Thymus (tissue), 11 donors: ENCODE data around the gene SLC45A3. TPM values are rescaled to one million over a fixed set of nuclear protein-coding genes. Genes with fewer than 3 reads are reported as not detected.

Experiments used
- DNase-seq, 9 donors: peaks; one replicate each; pipeline ENCODE4 v3.0.0-alpha.2; 2013; ENCODE audit warnings: low spot score in 9 of 9, low read depth in 6 of 9, missing footprints in 1 of 9
- H3K27ac ChIP-seq, 2 donors: one replicate each; pipeline ENCODE4 v1.5.1; 2013; ENCODE audit warnings: control low read depth in 1 of 2, low read depth in 1 of 2, low read length in 1 of 2, mild to moderate bottlenecking in 1 of 2, moderate library complexity in 1 of 2
- H3K27me3 ChIP-seq, 2 donors: one replicate each; pipeline ENCODE4 v1.5.1; 2013; ENCODE audit warnings: low read length in 1 of 2; ENCODE audit not compliant: control insufficient read depth in 2 of 2, insufficient read depth in 1 of 2
- H3K36me3 ChIP-seq, 2 donors: one replicate each; pipeline ENCODE4 v1.5.1; 2013; ENCODE audit warnings: low read length in 1 of 2, mild to moderate bottlenecking in 1 of 2, moderate library complexity in 1 of 2; ENCODE audit not compliant: control insufficient read depth in 2 of 2, insufficient read depth in 2 of 2
- H3K4me1 ChIP-seq, 2 donors: one replicate each; pipeline ENCODE4 v1.5.1; 2013; ENCODE audit warnings: low read length in 2 of 2; ENCODE audit not compliant: control insufficient read depth in 2 of 2, insufficient read depth in 2 of 2
- H3K4me3 ChIP-seq, 2 donors: one replicate each; pipeline ENCODE4 v1.5.1; 2013; ENCODE audit warnings: low read length in 2 of 2, control low read depth in 1 of 2, mild to moderate bottlenecking in 1 of 2
- H3K9me3 ChIP-seq, 2 donors: one replicate each; pipeline ENCODE4 v1.5.1; 2013; ENCODE audit warnings: low read length in 1 of 2, mild to moderate bottlenecking in 1 of 2; ENCODE audit not compliant: control insufficient read depth in 2 of 2, insufficient read depth in 1 of 2
- WGBS: extraction: QIAGEN DNeasy Blood & Tissue Kit; methylation state at CpG from one replicate; pipeline ENCODE4 v1.1.7; 2013; 5-methylcytosine and 5-hydroxymethylcytosine counted together
- polyA plus RNA-seq: library from polyadenylated mRNA; stranded (reverse); fragments of 200-250 nt; gene quantifications from one replicate; pipeline ENCODE4 v1.2.3, GENCODE V29; 2013
- total RNA-seq: library from RNA; stranded (reverse); fragments of 120-200 nt; gene quantifications from one replicate; pipeline ENCODE4 v1.2.4, GENCODE V29; 2013
- donor health status: healthy.

Gene SLC45A3
- total and polyA plus RNA-seq, 2 donors = 0.94 TPM

DNA sequence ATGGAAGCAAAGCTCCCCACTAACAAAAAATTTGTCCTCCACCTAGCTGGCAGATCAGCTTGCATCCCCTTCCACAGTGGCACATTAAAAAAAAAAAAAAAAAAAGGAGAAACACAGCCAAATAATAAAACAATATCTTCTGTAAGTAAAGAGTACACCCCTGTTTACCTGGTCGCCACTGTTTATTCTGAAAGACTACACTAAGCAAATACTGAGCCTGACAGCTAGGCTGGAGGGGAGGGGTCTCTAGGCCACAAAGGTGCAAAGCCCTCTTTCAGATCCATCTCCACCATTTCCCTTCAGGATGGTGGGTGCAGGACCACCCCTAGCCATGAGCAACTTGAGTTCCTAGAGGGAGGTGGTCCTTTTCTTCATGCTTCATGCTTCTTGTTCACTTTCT lies 22.8 kb upstream of the SLC45A3 start:
- DNase-seq = no peak
- Histone ChIP-seq H3K9me3 (no peaks in the 10 kb centered on the region), H3K27me3 (no peaks in the 10 kb centered on the region), H3K4me3 (no peak overlapping the region), H3K27ac (no peak overlapping the region), H3K4me1 (peaks cover 0 to 6% of the 10 kb centered on the region in 2 donors), H3K36me3 (peaks cover 7 to 29% of the 10 kb centered on the region in 2 donors)
- WGBS = 95% methylated on average over 1 of the region's 1 CpG

DNA sequence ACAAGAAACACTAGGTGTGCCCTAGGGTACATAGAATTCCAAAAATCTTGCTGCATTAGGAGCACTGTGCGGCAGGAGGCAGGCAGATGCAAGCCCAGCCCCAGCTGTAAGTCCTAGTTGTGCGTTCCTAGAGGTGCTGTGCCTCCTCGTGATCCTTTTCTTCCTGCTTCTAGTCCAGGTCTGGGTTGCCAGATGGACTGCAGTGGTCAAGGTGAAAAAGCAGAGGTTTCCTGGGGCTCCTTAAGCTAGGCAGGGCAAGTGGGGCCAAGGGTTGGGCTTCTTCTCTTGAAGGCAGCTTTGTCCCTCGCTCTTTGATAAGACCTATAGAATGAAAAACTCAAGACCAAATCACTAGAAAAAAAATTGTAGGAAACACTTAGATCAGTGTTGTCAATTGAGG lies 21.6 kb upstream of the SLC45A3 start:
- Histone ChIP-seq H3K27ac (no peak overlapping the region), H3K27me3 (no peaks in the 10 kb centered on the region), H3K4me3 (no peak overlapping the region), H3K4me1 (peaks cover 0 to 6% of the 10 kb centered on the region in 2 donors), H3K9me3 (no peaks in the 10 kb centered on the region), H3K36me3 (peaks cover 7 to 24% of the 10 kb centered on the region in 2 donors)
- 91% methylated on average over 4 of the region's 4 CpGs for WGBS
- no peak for DNase-seq

DNA sequence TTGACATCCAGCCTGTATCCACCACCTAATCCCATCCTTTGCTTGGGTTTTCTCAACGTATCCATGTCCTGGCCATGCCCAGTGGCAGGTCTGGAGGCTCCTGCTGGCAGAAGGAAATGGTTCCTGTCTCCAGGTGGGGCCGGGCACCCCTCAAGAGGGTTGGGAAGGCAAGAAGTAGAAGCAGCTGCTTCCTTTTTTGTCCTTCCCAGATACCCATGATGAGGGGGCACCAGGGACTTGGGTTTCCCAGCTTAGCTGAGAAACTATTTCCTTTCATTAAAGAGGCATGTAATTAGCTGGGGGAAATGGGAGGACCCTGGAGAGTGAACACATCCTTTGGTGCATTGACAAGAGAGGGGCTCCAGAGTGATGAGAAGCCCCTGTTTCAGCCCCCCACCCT lies 21.1 kb upstream of the SLC45A3 start:
- Histone ChIP-seq H3K4me1 (peaks cover 0 to 6% of the 10 kb centered on the region in 2 donors), H3K36me3 (peaks cover 7 to 24% of the 10 kb centered on the region in 2 donors), H3K4me3 (no peak overlapping the region), H3K27ac (no peak overlapping the region), H3K9me3 (no peaks in the 10 kb centered on the region), H3K27me3 (no peaks in the 10 kb centered on the region)
- WGBS = 34% methylated on average over 2 of the region's 2 CpGs
- DNase-seq = no peak

DNA sequence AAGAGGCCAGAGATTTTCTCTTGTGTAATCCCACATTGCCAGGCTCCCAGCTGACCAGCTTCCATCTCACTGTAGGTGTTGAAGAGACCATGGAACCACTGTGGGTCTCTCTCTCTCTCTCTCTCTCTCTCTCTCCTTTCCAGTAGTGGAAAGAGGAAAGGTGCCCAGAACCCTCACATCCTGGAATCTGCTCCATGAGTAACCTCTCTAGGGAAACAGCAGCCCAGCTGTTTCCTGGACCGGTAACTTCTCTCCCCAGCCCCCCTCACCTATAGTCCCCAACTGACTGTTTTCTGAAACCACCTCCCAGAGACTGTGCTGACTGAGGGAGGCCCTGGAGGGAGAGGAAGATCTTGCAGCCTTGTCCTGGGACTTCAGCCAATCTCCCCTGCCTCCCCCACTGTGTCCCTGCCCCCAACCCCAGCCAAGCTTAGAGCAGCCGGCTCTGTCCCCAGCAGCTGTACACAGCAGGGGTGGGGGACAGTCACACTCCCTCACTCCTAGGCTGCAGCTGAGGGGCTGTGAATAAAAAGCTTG lies 20.6 kb upstream of the SLC45A3 start:
- Histone ChIP-seq H3K27ac (no peak overlapping the region), H3K9me3 (no peaks in the 10 kb centered on the region), H3K36me3 (peaks cover 7 to 24% of the 10 kb centered on the region in 2 donors), H3K4me3 (no peak overlapping the region), H3K4me1 (peaks cover 0 to 6% of the 10 kb centered on the region in 2 donors), H3K27me3 (no peaks in the 10 kb centered on the region)
- 20% methylated on average over 2 of the region's 2 CpGs for WGBS
- DNase-seq = no peak

DNA sequence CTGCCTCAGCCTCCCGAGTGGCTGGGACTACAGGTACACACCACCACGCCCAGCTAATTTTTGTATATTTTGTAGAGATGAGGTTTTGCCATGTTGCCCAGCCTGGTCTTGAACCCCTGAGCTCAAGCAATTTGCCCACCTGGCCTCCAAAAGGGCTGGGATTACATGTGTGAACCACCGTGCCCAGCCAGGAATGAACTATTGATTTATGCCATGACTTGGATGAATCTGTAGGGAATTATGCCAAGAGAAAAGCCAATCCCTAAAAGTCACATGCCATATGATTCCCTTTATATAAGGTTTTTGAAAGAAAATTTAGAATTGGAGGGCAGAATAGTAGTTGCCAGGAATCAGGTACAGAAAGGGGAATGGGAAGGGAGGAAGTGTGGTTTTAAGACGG lies 19.1 kb upstream of the SLC45A3 start:
- Histone ChIP-seq H3K27me3 (no peaks in the 10 kb centered on the region), H3K36me3 (peaks cover 7 to 13% of the 10 kb centered on the region in 2 donors), H3K4me1 (peaks cover 0 to 6% of the 10 kb centered on the region in 2 donors), H3K27ac (no peak overlapping the region), H3K4me3 (no peak overlapping the region), H3K9me3 (no peaks in the 10 kb centered on the region)
- DNase-seq = no peak
- WGBS = 84% methylated on average over 4 of the region's 4 CpGs

DNA sequence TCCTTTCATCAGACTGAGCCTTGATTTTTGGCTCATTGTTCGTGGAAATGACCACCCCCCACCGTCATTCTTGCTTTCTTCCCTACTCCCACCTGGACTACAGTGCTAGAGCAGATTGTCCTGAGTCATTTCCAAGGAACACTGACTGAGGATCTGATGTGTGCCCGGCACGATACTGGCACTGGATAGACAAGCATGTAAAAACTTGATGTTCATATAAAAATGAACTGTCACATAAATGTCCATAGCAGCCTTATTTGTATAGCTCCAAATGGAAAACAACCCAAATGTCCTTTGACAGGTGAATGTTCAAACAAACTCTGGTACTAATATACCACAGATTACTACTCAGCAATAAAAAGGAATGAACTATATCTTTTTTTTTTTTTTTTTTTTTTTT lies 18.6 kb upstream of the SLC45A3 start:
- H3K9me3 ChIP-seq = no peaks in the 10 kb centered on the region
- H3K4me3 ChIP-seq = no peak overlapping the region
- no peak overlapping the region for H3K27ac ChIP-seq
- H3K4me1 ChIP-seq = peaks cover 0 to 6% of the 10 kb centered on the region in 2 donors
- no peaks in the 10 kb centered on the region for H3K27me3 ChIP-seq
- 98% methylated on average over 4 of the region's 4 CpGs for WGBS
- H3K36me3 ChIP-seq = peaks cover 7 to 9% of the 10 kb centered on the region in 2 donors
- no peak for DNase-seq

DNA sequence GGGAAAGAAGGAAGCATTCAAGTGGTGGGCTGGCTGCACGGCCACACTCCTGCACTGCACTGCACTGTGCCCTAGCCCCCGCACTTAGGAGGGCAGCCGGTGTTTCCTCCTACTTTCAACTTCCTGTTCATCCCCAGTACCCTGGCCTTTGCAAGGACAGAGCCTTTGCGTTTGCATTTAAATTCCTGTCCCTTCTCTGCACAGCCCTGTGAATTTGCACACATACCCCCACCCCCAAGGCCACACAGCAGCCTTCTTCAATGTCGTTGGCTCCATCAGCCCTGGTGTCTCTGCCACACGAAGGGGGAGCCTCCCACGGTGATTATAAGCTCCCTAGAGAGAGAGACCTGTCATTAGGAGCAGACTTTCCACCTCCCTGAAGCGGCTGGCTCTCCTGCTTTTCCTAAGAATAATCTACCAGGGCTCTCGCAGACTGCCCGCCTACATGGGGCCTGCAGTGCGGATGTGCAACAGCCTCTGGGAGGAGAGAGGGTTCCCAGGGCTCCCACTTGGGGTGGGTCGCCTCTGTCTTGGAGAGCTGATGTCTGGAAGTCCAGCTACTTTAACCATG lies 13.2 kb upstream of the SLC45A3 start:
- peaks cover 0 to 8% of the 10 kb centered on the region in 2 donors for H3K4me1 ChIP-seq
- WGBS = 51% methylated on average over 12 of the region's 12 CpGs

DNA sequence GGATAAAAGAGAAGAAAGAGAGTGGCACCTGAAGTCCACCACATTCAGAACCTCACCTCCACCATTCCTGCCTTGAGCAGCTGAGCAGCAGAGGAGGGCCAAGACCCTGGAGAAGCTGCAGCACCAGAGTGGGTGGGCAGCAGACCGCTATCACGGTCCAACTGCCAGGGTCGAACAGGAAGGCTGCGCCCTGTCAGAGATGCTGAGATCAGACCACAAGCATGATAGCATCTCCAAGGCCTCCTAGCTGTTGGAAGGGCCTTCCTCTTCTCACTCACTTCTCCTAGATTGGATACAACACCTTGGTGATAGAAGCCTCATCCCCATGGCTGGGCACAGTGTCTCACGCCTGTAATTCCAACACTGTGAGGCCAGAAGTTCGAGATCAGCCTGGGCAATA lies 12.1 kb upstream of the SLC45A3 start:
- Histone ChIP-seq H3K27me3 (no peaks in the 10 kb centered on the region), H3K27ac (no peak overlapping the region), H3K4me1 (peaks cover 0 to 8% of the 10 kb centered on the region in 2 donors), H3K36me3 (no peaks in the 10 kb centered on the region), H3K4me3 (no peak overlapping the region), H3K9me3 (no peaks in the 10 kb centered on the region)
- WGBS = 46% methylated on average over 6 of the region's 6 CpGs
- no peak for DNase-seq

More for the DNA sequence above, 13.2 kb upstream of the SLC45A3 start:
- Histone ChIP-seq H3K27me3 (no peaks in the 10 kb centered on the region), H3K36me3 (no peaks in the 10 kb centered on the region), H3K9me3 (no peaks in the 10 kb centered on the region), H3K4me3 (no peak overlapping the region), H3K27ac (no peak overlapping the region)
- DNase-seq = no peak

DNA sequence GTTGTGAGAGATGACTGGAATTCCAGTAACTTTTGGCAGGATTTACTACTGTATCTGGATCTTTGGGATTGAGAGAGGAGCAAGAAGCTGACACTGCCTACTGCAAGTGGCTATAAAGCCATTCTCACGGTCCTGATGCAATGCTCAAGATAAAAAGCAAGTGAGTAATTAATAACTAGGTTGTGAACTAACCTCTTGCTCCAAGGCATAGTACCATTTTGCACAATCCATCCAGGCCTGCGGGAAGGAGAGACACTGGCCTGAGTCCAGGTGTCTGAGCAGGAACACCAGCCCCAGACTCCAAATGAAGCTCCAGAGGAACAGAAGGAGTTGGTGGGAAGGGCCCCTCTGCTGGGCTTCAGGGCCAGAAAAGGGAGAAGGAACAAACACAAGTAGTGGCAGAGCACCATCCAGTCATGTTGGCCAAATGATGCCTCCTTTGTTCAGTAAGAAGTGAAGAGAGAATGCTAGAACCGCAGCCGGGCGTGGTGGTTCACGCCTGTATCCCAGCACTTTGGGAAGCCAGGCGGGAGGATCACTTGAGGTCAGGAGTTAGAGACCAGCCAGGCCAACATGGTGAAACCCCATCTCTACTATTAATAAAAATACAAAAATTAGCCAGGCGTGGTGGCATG lies 9.9 kb upstream of the SLC45A3 start:
- Histone ChIP-seq H3K36me3 (no peaks in the 10 kb centered on the region), H3K4me1 (peaks cover 0 to 8% of the 10 kb centered on the region in 2 donors), H3K27ac (no peak overlapping the region), H3K4me3 (no peak overlapping the region), H3K9me3 (no peaks in the 10 kb centered on the region), H3K27me3 (no peaks in the 10 kb centered on the region)
- no peak for DNase-seq
- 90% methylated on average over 8 of the region's 8 CpGs for WGBS
